HepG2 (cell line): ENCODE measurements around the gene SLC10A1. TPM values are rescaled to one million over a fixed set of nuclear protein-coding genes. Genes with fewer than 3 reads are reported as not detected.
A peak's percentile ranks its signal among the peaks of the same experiment; 100 is the strongest.

Experiments used
- AFF4 ChIP-seq: sonication (generic); formaldehyde crosslinking; IDR thresholded peaks from 2 replicates; pipeline ENCODE4 v1.4.0; 2020; ENCODE audit warnings: missing genetic modification reagents
- ARNTL ChIP-seq: sonication (generic); formaldehyde crosslinking; IDR thresholded peaks from 2 replicates; pipeline ENCODE4 v1.4.0; 2020; ENCODE audit warnings: mild to moderate bottlenecking, missing genetic modification reagents
- CENPT ChIP-seq: sonication (generic); formaldehyde crosslinking; IDR thresholded peaks from 2 replicates; pipeline ENCODE4 v1.8.0; 2022; ENCODE audit warnings: low read depth, mild to moderate bottlenecking, moderate library complexity, missing genetic modification reagents
- MAZ ChIP-seq, 2 experiments: sonication (generic) in 1 of 2; formaldehyde crosslinking in 1 of 2; IDR thresholded peaks; 2 replicates each; pipeline versions ENCODE4 v1.5.0 to v1.6.1; 2012 to 2020; ENCODE audit warnings: low read depth in 2 of 2, mild to moderate bottlenecking in 2 of 2, borderline replicate concordance in 1 of 2, improper control_type of control experiment in 1 of 2, low read length in 1 of 2, missing genetic modification reagents in 1 of 2, moderate library complexity in 1 of 2
- REST ChIP-seq, 2 experiments: IDR thresholded peaks; 2 replicates each; pipeline ENCODE4 v1.6.1; 2011 to 2012; ENCODE audit warnings: low read length in 2 of 2, borderline replicate concordance in 1 of 2, low read depth in 1 of 2, mild to moderate bottlenecking in 1 of 2, moderate library complexity in 1 of 2
- SIX4 ChIP-seq: sonication (generic); formaldehyde crosslinking; IDR thresholded peaks from 2 replicates; pipeline ENCODE4 v1.4.0; 2020; ENCODE audit warnings: missing genetic modification reagents
- SRSF1 ChIP-seq: fragments of 200-400 bp; formaldehyde crosslinking; optimal IDR thresholded peaks from 2 replicates; pipeline ENCODE3; 2017; ENCODE audit warnings: mild to moderate bottlenecking, low read depth, low read length, moderate library complexity
- YEATS2 ChIP-seq: sonication (generic); formaldehyde crosslinking; IDR thresholded peaks from 2 replicates; pipeline ENCODE4 v1.4.0; 2020; ENCODE audit warnings: missing genetic modification reagents, borderline replicate concordance
- ZC3H13 ChIP-seq: sonication (generic); formaldehyde crosslinking; IDR thresholded peaks from 2 replicates; pipeline ENCODE4 v1.8.1; 2023; ENCODE audit warnings: mild to moderate bottlenecking, missing genetic modification reagents, moderate library complexity
- ZC3H4 ChIP-seq: sonication (generic); formaldehyde crosslinking; IDR thresholded peaks from 2 replicates; pipeline ENCODE4 v1.4.0; 2020; ENCODE audit warnings: missing genetic modification reagents, borderline replicate concordance
- ZNF160 ChIP-seq: sonication (generic); formaldehyde crosslinking; IDR thresholded peaks from 2 replicates; pipeline ENCODE4 v1.8.0; 2022; ENCODE audit warnings: mild to moderate bottlenecking, inconsistent platforms, missing genetic modification reagents
- ZNF432 ChIP-seq: sonication (generic); formaldehyde crosslinking; IDR thresholded peaks from 2 replicates; pipeline ENCODE4 v1.5.0; 2020; ENCODE audit warnings: missing genetic modification reagents, mild to moderate bottlenecking, borderline replicate concordance
- ZNF44 ChIP-seq: sonication (generic); formaldehyde crosslinking; IDR thresholded peaks from 2 replicates; pipeline ENCODE4 v1.5.1; 2020; ENCODE audit warnings: mild to moderate bottlenecking, missing genetic modification reagents
- ZNF549 ChIP-seq: sonication (generic); formaldehyde crosslinking; IDR thresholded peaks from 2 replicates; pipeline ENCODE4 v1.5.0; 2020; ENCODE audit warnings: missing genetic modification reagents
- ZNF674 ChIP-seq: sonication (generic); formaldehyde crosslinking; IDR thresholded peaks from 2 replicates; pipeline ENCODE4 v1.5.0; 2020; ENCODE audit warnings: low read depth, mild to moderate bottlenecking, missing genetic modification reagents
- ZUFSP ChIP-seq: sonication (generic); formaldehyde crosslinking; IDR thresholded peaks from 2 replicates; pipeline ENCODE4 v1.9.0; 2021; ENCODE audit warnings: missing genetic modification reagents, mild to moderate bottlenecking, borderline replicate concordance
- ZXDC ChIP-seq: sonication (generic); formaldehyde crosslinking; IDR thresholded peaks from 2 replicates; pipeline ENCODE4 v1.5.0; 2020; ENCODE audit warnings: mild to moderate bottlenecking, missing genetic modification reagents
- polyA plus RNA-seq, 8 experiments: library from polyadenylated mRNA; depleted of rRNA in 3 of 8; stranded (reverse) in 7 of 8; unstranded in 1 of 8; fragments of >200 nt; fragmentation: Illumina TruSeq in 4 of 8; extraction: Trizol in 4 of 8; gene quantifications; 2 replicates each; pipeline versions ENCODE4 v1.2.1 to v1.2.3, GENCODE V29; 2011 to 2016; ENCODE audit warnings: low read depth in 4 of 8, missing spikeins in 1 of 8, mixed read lengths in 1 of 8; ENCODE audit not compliant: insufficient read depth in 1 of 8
- total RNA-seq, 5 experiments: library from RNA; depleted of rRNA; stranded (reverse); fragments of >200 nt; fragmentation: Illumina TruSeq; extraction: Trizol; gene quantifications; 2 replicates each; pipeline ENCODE4 v1.2.3, GENCODE V29; 2016; ENCODE audit warnings: low read depth in 1 of 5

The SLC10A1 gene
- total and polyA plus RNA-seq, 2 of the 13 experiments (the other 11 are each of a cell fraction or from before 2014, with no cell fraction given) = 0.17 TPM; not detected in 1

GRCh38 chr14:69766984-69767368, 30.1 kb downstream of the SLC10A1 start, which contains the start of gene SRSF5 (continued):
- TF ChIP-seq SIX4 (CRISPR knock-in tag) = peak; percentile 61
- TF ChIP-seq CENPT (CRISPR knock-in tag) = no peak
- peak; percentile 72 for TF ChIP-seq ZC3H13
- no peak for TF ChIP-seq ZUFSP (CRISPR knock-in tag)
- 0 out of 2 replicates have a peak, but pooled peaks have one; percentile 21 for TF ChIP-seq MAZ (IDR thresholded peaks at IDR 0.05; ENCODE audit: borderline replicate concordance, low read depth, low read length)
- TF ChIP-seq MAZ (CRISPR knock-in tag; IDR thresholded peaks at IDR 0.05; ENCODE audit: low read depth) = peak; percentile 64; the same call in 1 of the 2 replicates
- TF ChIP-seq AFF4 (CRISPR knock-in tag) = no peak
- no peak for TF ChIP-seq ZXDC (CRISPR knock-in tag)
- TF ChIP-seq ZNF44 (CRISPR knock-in tag) = no peak
- no peak for TF ChIP-seq ZNF674
- peak; percentile 82 for TF ChIP-seq SRSF1
- TF ChIP-seq REST (IDR thresholded peaks at IDR 0.05; ENCODE audit: borderline replicate concordance in 1 of 2, low read depth in 1 of 2, low read length in 2 of 2) = peak in 1 of 2 experiments; percentile 16; a peak in 1 of 4 replicates
- TF ChIP-seq ARNTL = no peak; the same call in 1 of the 2 replicates
- TF ChIP-seq ZNF432 (CRISPR knock-in tag) = no peak
- peak; percentile 85 for TF ChIP-seq YEATS2 (CRISPR knock-in tag)
- TF ChIP-seq ZNF160 (CRISPR knock-in tag) = peak; percentile 92
- no peak; the same call in 1 of the 2 replicates for TF ChIP-seq ZC3H4 (CRISPR knock-in tag)
- no peak for TF ChIP-seq ZNF549 (CRISPR knock-in tag)
